Neuron (in vitro differentiated cells): ENCODE measurements around the gene LIPM.
"Not testable (repeated sequence)": the region's sequence is repeated elsewhere in the genome, so short reads cannot be mapped to it uniquely, and the experiment has no call there.

ENCODE experiments used
- H2AFZ ChIP-seq: one replicate; pipeline ENCODE4 v1.6.1; 2013; ENCODE audit warnings: low read depth, mild to moderate bottlenecking, inconsistent platforms, low read length, moderate library complexity
- H3K27me3 ChIP-seq: one replicate; pipeline ENCODE4 v1.6.1; 2013; ENCODE audit warnings: low read length; ENCODE audit not compliant: insufficient read depth
- H3K36me3 ChIP-seq: one replicate; pipeline ENCODE4 v1.6.1; 2013; ENCODE audit warnings: low read length; ENCODE audit not compliant: insufficient read depth
- H3K4me1 ChIP-seq: one replicate; pipeline ENCODE4 v1.6.1; 2013; ENCODE audit warnings: low read length; ENCODE audit not compliant: insufficient read depth
- H3K4me3 ChIP-seq: 2 replicates; pipeline ENCODE4 v1.5.1; 2013; ENCODE audit warnings: mild to moderate bottlenecking, low read length, moderate library complexity
- H3K9me3 ChIP-seq: one replicate; pipeline ENCODE4 v1.6.1; 2013; ENCODE audit warnings: low read length

LIPM gene

GRCh38 chr10:88835910-88836221 lies 33.3 kb downstream of the LIPM start:
- Histone ChIP-seq H3K4me3 (no peak overlapping the region), H3K9me3 (no peaks in the 10 kb centered on the region), H2AFZ (no peak overlapping the region), H3K4me1 (no peaks in the 10 kb centered on the region), H3K36me3 (no peaks in the 10 kb centered on the region), H3K27me3 (peaks cover 5% of the 10 kb centered on the region)

DNA sequence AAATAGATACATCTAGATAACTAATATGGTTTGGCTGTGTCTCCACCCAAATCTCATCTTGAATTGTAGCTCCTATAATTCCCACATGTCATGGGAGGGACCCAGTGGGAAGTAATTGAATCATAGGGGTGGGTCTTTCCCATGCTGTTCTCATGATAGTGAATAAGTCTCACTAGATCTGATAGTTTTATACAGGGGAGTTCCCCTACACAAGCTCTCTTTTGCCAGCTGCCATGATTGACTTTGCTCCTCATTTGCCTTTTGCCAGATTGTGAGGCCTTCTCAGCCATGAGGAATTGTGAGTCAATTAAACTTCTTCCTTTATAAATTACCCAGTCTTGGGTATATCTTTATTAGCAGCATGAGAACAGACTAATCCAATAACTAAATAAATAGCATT lies 35.1 kb downstream of the LIPM start:
- not testable (repeated sequence) for H3K27me3 ChIP-seq, H3K36me3 ChIP-seq, H3K9me3 ChIP-seq, H2AFZ ChIP-seq, H3K4me1 ChIP-seq, H3K4me3 ChIP-seq

DNA sequence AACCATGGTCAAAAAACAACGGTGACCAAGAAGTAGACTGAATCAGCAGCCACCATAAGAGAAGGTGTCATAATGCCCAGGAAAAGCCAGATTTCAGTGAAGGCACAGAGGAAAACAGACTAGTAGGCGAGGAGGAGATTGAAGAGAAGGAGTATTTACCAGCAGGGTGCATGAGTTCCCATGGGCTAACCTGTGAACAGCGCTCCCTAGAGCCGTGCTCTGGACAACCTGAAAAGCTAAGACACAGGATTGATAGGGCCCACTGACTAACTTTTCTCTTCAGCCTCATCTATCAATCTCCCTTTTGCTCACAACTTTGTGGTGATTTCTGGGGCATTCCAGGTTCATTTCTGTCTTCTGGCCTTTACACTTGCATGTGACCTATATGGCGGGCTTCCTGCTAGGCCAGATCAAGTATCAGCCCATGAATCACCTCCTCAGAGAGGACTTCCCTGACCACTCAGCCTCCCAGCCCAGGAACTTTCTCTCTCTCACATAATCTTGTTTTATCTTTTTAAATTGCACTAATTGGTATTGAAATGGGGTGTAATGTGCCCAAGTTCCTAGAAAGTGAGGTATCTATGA lies 36.3 kb downstream of the LIPM start:
- H3K9me3 ChIP-seq = no peaks in the 10 kb centered on the region
- peaks cover 5% of the 10 kb centered on the region for H3K27me3 ChIP-seq
- no peaks in the 10 kb centered on the region for H3K36me3 ChIP-seq
- H3K4me1 ChIP-seq = no peaks in the 10 kb centered on the region
- H3K4me3 ChIP-seq = no peak overlapping the region
- no peak overlapping the region for H2AFZ ChIP-seq

DNA sequence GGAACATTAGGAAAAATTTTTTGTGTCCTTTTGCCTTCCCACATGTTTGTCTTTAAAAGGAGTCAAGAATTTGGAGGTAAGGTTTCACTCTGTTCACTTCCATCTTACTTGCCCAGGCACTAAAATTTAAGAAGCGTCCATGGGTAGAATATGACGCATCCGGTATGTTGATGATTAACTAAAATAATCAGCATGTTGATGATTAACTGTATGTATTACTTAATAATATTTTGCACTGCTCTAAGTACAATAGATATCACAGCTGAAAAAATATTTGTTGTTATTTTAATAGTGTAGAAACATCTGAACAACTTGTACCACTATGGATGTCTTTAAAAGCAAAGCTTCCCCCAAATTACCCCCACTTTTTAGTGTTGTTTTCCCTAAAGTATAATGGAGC lies 37.6 kb downstream of the LIPM start:
- no peaks in the 10 kb centered on the region for H3K4me1 ChIP-seq
- H3K4me3 ChIP-seq = no peak overlapping the region
- H3K9me3 ChIP-seq = no peaks in the 10 kb centered on the region
- H3K36me3 ChIP-seq = no peaks in the 10 kb centered on the region
- peaks cover 5% of the 10 kb centered on the region for H3K27me3 ChIP-seq
- H2AFZ ChIP-seq = no peak overlapping the region

DNA sequence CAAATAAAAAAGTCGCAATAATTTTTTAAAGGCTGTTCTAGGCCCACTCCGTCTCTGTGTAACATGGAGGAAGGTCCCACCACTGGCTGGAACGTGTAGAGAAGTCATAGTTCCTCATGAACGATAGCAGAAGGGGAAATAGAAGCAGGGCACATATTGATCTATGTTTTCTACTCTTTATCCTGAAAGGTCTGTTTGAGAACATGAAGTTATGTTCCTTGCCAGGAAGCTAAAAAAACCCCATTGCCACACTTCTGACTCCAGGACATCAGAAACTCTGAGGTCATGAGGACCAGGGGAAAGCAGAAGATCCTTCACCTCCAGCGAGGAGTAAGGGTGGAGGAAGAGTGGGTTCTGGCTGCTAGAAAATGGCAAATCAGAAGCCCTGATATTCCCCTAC lies 38.4 kb downstream of the LIPM start:
- no peaks in the 10 kb centered on the region for H3K4me1 ChIP-seq

DNA sequence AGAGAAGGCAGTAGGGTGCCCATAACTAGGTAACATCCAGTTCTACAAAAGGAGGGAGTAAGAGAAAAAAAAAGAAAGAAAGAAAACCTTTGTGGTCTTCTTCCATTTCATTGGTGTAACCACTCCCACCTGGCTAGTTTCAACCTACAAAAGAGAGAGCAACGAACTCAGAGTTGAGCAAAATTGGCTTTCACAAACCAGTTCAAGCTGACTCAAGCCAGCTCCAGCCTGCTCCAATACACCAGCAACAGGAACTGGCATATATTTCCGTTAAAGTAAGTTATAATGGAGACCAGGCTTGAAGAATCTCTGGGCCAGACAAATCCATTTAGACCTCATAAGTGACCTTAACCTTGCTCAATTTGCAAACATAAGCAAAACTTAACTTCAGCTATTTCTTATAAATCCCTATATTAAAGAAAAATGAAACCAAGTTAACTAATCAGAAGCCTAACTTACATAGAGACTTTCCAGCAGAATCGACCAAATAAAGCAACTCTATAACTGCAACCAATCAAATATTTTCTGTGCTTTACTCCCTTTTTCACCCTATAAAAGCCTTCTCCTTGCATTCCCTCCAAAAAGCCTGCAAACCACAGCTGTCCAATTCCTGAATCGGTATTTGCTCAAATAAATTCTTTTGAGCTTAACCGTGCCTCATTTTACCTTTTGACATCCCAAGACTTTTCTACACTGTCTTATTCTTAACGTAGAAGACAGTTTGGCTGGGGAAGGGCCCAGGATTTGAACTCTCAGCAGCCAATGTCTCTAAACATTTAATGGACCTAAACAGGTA lies 39.0 kb downstream of the LIPM start:
- H3K36me3 ChIP-seq = no peaks in the 10 kb centered on the region
- H3K4me3 ChIP-seq = no peak overlapping the region
- peaks cover 4% of the 10 kb centered on the region for H3K27me3 ChIP-seq
- H2AFZ ChIP-seq = no peak overlapping the region
- no peaks in the 10 kb centered on the region for H3K4me1 ChIP-seq
- no peaks in the 10 kb centered on the region for H3K9me3 ChIP-seq

More for the DNA sequence above, 38.4 kb downstream of the LIPM start:
- peaks cover 5% of the 10 kb centered on the region for H3K27me3 ChIP-seq
- no peak overlapping the region for H3K4me3 ChIP-seq
- H3K36me3 ChIP-seq = no peaks in the 10 kb centered on the region
- no peak overlapping the region for H2AFZ ChIP-seq
- H3K9me3 ChIP-seq = no peaks in the 10 kb centered on the region

- H3K4me1 ChIP-seq = no peaks in the 10 kb centered on the region
- no peaks in the 10 kb centered on the region for H3K9me3 ChIP-seq
- no peak overlapping the region for H3K4me3 ChIP-seq
- no peaks in the 10 kb centered on the region for H3K27me3 ChIP-seq
- no peaks in the 10 kb centered on the region for H3K36me3 ChIP-seq
- H2AFZ ChIP-seq = no peak overlapping the region
Observed at GRCh38 chr10:88843171-88843570, 40.6 kb downstream of the LIPM start.

GRCh38 chr10:88848499-88848898 lies 46.0 kb downstream of the LIPM start:
- no peaks in the 10 kb centered on the region for H3K27me3 ChIP-seq
- no peak overlapping the region for H2AFZ ChIP-seq
- H3K9me3 ChIP-seq = no peaks in the 10 kb centered on the region
- no peaks in the 10 kb centered on the region for H3K36me3 ChIP-seq
- no peak overlapping the region for H3K4me3 ChIP-seq
- H3K4me1 ChIP-seq = no peaks in the 10 kb centered on the region

DNA sequence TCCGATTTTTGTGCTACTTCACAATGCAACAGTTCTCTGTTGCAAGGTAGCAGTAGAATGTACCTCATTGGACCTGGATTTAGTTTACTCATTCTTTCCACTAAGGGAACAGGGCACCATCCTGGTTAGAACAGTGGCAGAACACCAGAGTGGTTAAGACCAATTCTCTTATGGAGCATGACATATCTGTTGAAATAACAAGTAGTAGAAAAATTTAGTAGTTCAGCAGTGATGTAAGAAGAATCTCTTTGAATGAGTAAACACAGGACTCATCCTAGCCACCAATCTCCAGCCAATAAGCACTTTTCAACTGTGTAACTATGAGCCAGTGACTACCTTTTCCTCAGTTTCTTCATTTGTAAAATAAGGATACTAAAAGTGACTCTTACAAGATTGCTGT lies 46.7 kb downstream of the LIPM start:
- H3K4me1 ChIP-seq = no peaks in the 10 kb centered on the region
- no peaks in the 10 kb centered on the region for H3K36me3 ChIP-seq
- H2AFZ ChIP-seq = no peak overlapping the region
- no peaks in the 10 kb centered on the region for H3K9me3 ChIP-seq
- no peak overlapping the region for H3K4me3 ChIP-seq
- no peaks in the 10 kb centered on the region for H3K27me3 ChIP-seq

DNA sequence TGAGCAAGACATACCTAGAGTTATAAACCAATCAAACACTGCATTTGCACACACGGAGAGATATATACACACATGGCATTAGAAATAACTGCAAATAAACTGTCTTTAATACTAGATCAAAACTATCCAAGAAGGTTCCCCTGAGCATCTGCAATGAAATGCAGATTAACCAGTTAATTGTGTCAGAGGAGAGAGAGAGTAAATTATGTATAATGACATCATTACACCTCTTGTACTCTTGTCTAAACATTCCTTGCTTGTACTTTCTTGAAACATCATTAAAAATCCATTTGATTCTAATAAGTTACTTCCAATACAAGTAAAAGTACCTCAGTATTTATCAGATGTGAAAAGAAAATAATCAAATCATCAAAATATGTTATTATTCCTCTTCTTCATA lies 48.2 kb downstream of the LIPM start:
- Histone ChIP-seq H3K4me1 (no peaks in the 10 kb centered on the region), H3K9me3 (no peaks in the 10 kb centered on the region), H3K4me3 (no peak overlapping the region), H2AFZ (no peak overlapping the region), H3K36me3 (no peaks in the 10 kb centered on the region), H3K27me3 (no peaks in the 10 kb centered on the region)

DNA sequence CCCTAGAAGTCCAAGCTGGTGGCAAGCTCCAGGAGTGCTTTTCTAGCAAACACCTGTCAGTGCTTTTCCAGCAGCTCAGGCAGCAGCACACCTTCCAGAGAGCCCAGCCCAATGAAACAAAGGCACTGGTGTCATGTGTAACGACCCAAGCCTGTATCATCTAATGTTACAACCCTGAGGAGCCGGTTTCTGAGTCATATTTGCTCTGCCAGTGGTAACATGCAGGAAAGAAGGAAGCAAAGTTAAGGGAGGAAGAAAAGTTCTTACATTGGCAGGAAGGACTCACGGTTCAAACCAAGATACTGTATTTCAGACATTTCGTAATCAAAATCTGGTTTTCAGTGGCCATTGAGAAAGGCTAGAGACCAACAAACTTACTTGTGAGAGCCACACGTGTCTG lies 49.2 kb downstream of the LIPM start, which contains the start of gene ANKRD22:
TSS of gene ANKRD22 (minus strand) at position 139 of the 400 bp plus-strand sequence. CDS start 237 bp downstream, outside the sequence.
- no peak within 1 kb of the TSS for H2AFZ ChIP-seq
- no peak within 1 kb of the TSS for H3K4me3 ChIP-seq

GRCh38 chr10:88852327-88852726 lies 49.8 kb downstream of the LIPM start:
- H3K36me3 ChIP-seq = no peaks in the 10 kb centered on the region
- peaks cover 3% of the 10 kb centered on the region for H3K27me3 ChIP-seq
- no peaks in the 10 kb centered on the region for H3K4me1 ChIP-seq
- H3K4me3 ChIP-seq = no peak overlapping the region
- no peaks in the 10 kb centered on the region for H3K9me3 ChIP-seq
- no peak overlapping the region for H2AFZ ChIP-seq

More for the DNA sequence above, 49.2 kb downstream of the LIPM start, which contains the start of gene ANKRD22:
- H3K36me3 ChIP-seq = no peaks in the 10 kb centered on the region
- H3K4me1 ChIP-seq = no peaks in the 10 kb centered on the region
- peaks cover 2% of the 10 kb centered on the region for H3K27me3 ChIP-seq
- H3K9me3 ChIP-seq = no peaks in the 10 kb centered on the region

DNA sequence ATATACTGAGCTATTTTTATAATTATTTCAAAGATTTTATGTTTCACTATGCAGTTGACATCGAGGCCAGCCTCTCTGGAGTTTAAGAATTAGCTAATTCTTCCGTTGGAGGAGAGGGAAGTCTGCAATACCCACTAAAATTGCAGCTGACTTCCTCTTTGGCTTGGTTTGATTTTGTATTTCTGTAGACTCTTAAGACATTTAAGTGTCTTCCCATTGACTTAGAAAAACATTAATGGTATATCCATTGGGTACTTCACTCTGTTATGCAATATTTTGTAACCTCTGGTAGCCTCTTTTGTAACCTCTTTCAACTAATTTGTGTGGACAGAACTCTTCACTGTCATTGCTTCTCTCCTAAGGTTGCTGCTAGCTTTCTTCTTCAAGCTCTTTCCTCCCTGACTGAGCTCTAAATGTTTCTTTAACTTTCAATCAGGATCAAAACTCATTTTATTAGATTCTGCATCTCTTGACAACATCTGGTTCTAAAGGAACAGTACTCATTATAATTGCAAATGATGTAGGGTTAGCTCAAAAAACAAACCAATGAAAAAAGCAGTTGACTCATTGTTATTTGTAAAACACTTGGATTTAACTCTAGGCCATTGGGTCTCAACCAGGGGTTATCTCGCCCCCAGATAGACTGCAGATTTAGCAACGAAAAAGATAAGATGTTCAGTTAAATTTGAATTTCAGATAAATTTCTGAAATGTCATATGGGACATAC lies 50.8 kb downstream of the LIPM start:
- H3K9me3 ChIP-seq = no peaks in the 10 kb centered on the region
- no peaks in the 10 kb centered on the region for H3K36me3 ChIP-seq
- H3K4me1 ChIP-seq = no peaks in the 10 kb centered on the region
- no peak overlapping the region for H2AFZ ChIP-seq
- peaks cover 3% of the 10 kb centered on the region for H3K27me3 ChIP-seq
- no peak overlapping the region for H3K4me3 ChIP-seq
